Fibroblast of lung (primary cell): ENCODE results near the gene BEND3. TPM values are rescaled to one million over a fixed set of nuclear protein-coding genes. Genes with fewer than 3 reads are reported as not detected.

Experiments used
- DNase-seq, 2 donors: peaks; one replicate each; pipeline versions ENCODE4 v3.0.0 to v3.0.0-alpha.2; 2010; ENCODE audit warnings: low read depth in 2 of 2
- H2AFZ ChIP-seq: 2 replicates; pipeline ENCODE4 v1.5.1; 2012; ENCODE audit warnings: low read length, control low read depth, inconsistent platforms
- H3K27ac ChIP-seq: 2 replicates; pipeline ENCODE4 v1.5.1; 2011; ENCODE audit warnings: low read length, control low read depth; ENCODE audit not compliant: insufficient read depth
- H3K27me3 ChIP-seq: 2 replicates; pipeline ENCODE4 v1.5.1; 2011; ENCODE audit warnings: mild to moderate bottlenecking, low read length; ENCODE audit not compliant: control insufficient read depth, insufficient read depth
- H3K36me3 ChIP-seq: 2 replicates; pipeline ENCODE4 v1.5.1; 2011; ENCODE audit warnings: low read length; ENCODE audit not compliant: control insufficient read depth, insufficient read depth
- H3K4me1 ChIP-seq: 2 replicates; pipeline ENCODE4 v1.5.1; 2011; ENCODE audit warnings: low read length; ENCODE audit not compliant: control insufficient read depth, insufficient read depth; ENCODE audit errors: extremely low read depth
- H3K4me2 ChIP-seq: 2 replicates; pipeline ENCODE4 v1.5.1; 2011; ENCODE audit warnings: low read length, control low read depth; ENCODE audit not compliant: insufficient read depth; ENCODE audit errors: extremely low read depth
- H3K4me3 ChIP-seq, 4 experiments: fragments of 200-600 bp in 1 of 4; sonication (generic) in 1 of 4; replicated peaks in 1 of 4; 2 replicates each; pipeline ENCODE4 v1.5.1; 2011 to 2016; ENCODE audit warnings: low read length in 4 of 4, low read depth in 3 of 4, mild to moderate bottlenecking in 3 of 4, control low read depth in 2 of 4, inconsistent platforms in 1 of 4, mixed read lengths in 1 of 4; ENCODE audit not compliant: insufficient read depth in 1 of 4; ENCODE audit errors: control extremely low read depth in 1 of 4
- H3K79me2 ChIP-seq: 2 replicates; pipeline ENCODE4 v1.5.1; 2012; ENCODE audit warnings: mild to moderate bottlenecking, low read length, inconsistent platforms; ENCODE audit not compliant: control insufficient read depth, insufficient read depth
- H3K9ac ChIP-seq: 2 replicates; pipeline ENCODE4 v1.5.1; 2011; ENCODE audit warnings: mild to moderate bottlenecking, low read length, control low read depth; ENCODE audit not compliant: insufficient read depth
- H3K9me3 ChIP-seq: 2 replicates; pipeline ENCODE4 v1.5.1; 2012; ENCODE audit warnings: low read depth, low read length; ENCODE audit not compliant: control insufficient read depth, insufficient read depth
- H4K20me1 ChIP-seq: 2 replicates; pipeline ENCODE4 v1.5.1; 2011; ENCODE audit warnings: low read length; ENCODE audit not compliant: control insufficient read depth, insufficient read depth; ENCODE audit errors: extremely low read depth
- CTCF ChIP-seq, 2 donors: IDR thresholded peaks in 1 of 2; conservative IDR thresholded peaks in 1 of 2; 1 replicate in 1 of 2; 2 replicates in 1 of 2; pipeline ENCODE4 v1.5.1; 2011 to 2012; ENCODE audit warnings: low read length in 2 of 2, control low read depth in 1 of 2, inconsistent platforms in 1 of 2, low read depth in 1 of 2, mild to moderate bottlenecking in 1 of 2
- EZH2 ChIP-seq: IDR thresholded peaks from 2 replicates; pipeline ENCODE4 v1.5.1; 2012; ENCODE audit warnings: low read length, control low read depth, mild to moderate bottlenecking; ENCODE audit errors: missing control alignments
- polyA plus RNA-seq, 2 donors: library from polyadenylated mRNA; depleted of rRNA in 1 of 2; stranded (reverse) in 1 of 2; unstranded in 1 of 2; fragments of >200 nt; gene quantifications; 2 replicates each; pipeline ENCODE4 v1.2.1, GENCODE V29; 2011 to 2012; ENCODE audit warnings: missing spikeins in 1 of 2
- total RNA-seq: library from RNA; depleted of rRNA; stranded (reverse); fragments of >200 nt; gene quantifications from 2 replicates; pipeline ENCODE4 v1.2.1, GENCODE V29; 2014

The BEND3 gene
- total and polyA plus RNA-seq, 2 donors (not counting 1 experiment from before 2014, with no cell fraction given) = 0.83 to 1.7 TPM

GRCh38 chr6:107125771-107126170 lies 10.5 kb upstream of the BEND3 start:
- H3K36me3 ChIP-seq = no peaks in the 10 kb centered on the region
- H3K27me3 ChIP-seq = no peaks in the 10 kb centered on the region
- no peak overlapping the region for H2AFZ ChIP-seq
- TF ChIP-seq CTCF (conservative IDR thresholded peaks at IDR 0.05 in 1 of 2, IDR thresholded peaks at IDR 0.05 in 1 of 2; ENCODE audit: low read depth in 1 of 2, low read length in 2 of 2) = no peak
- no peak for TF ChIP-seq EZH2
- H3K9me3 ChIP-seq = no peaks in the 10 kb centered on the region
- H3K79me2 ChIP-seq = no peaks in the 10 kb centered on the region
- H3K9ac ChIP-seq = no peak overlapping the region
- H3K4me3 ChIP-seq = no peak overlapping the region
- H3K4me2 ChIP-seq = no peak overlapping the region
- no peaks in the 10 kb centered on the region for H4K20me1 ChIP-seq
- no peak overlapping the region for H3K27ac ChIP-seq
- no peak for DNase-seq
- no peaks in the 10 kb centered on the region for H3K4me1 ChIP-seq

GRCh38 chr6:107124934-107125348 lies 9.6 kb upstream of the BEND3 start:
- TF ChIP-seq CTCF (conservative IDR thresholded peaks at IDR 0.05 in 1 of 2, IDR thresholded peaks at IDR 0.05 in 1 of 2; ENCODE audit: low read depth in 1 of 2, low read length in 2 of 2) (no peak), EZH2 (no peak)
- H3K4me3 ChIP-seq = no peak overlapping the region
- no peaks in the 10 kb centered on the region for H3K4me1 ChIP-seq
- H3K9ac ChIP-seq = no peak overlapping the region
- no peaks in the 10 kb centered on the region for H4K20me1 ChIP-seq
- H3K27ac ChIP-seq = no peak overlapping the region
- H2AFZ ChIP-seq = no peak overlapping the region
- H3K4me2 ChIP-seq = no peak overlapping the region
- no peaks in the 10 kb centered on the region for H3K36me3 ChIP-seq
- H3K9me3 ChIP-seq = no peaks in the 10 kb centered on the region
- H3K27me3 ChIP-seq = no peaks in the 10 kb centered on the region
- H3K79me2 ChIP-seq = no peaks in the 10 kb centered on the region
- no peak for DNase-seq

- TF ChIP-seq EZH2 (no peak), CTCF (conservative IDR thresholded peaks at IDR 0.05 in 1 of 2, IDR thresholded peaks at IDR 0.05 in 1 of 2; ENCODE audit: low read depth in 1 of 2, low read length in 2 of 2) (no peak)
- Histone ChIP-seq H3K4me2 (no peak overlapping the region), H3K9ac (no peak overlapping the region), H3K9me3 (no peaks in the 10 kb centered on the region), H3K4me3 (no peak overlapping the region), H3K27ac (no peak overlapping the region), H3K79me2 (no peaks in the 10 kb centered on the region), H3K4me1 (no peaks in the 10 kb centered on the region), H3K36me3 (no peaks in the 10 kb centered on the region), H2AFZ (no peak overlapping the region), H4K20me1 (no peaks in the 10 kb centered on the region), H3K27me3 (no peaks in the 10 kb centered on the region)
- no peak for DNase-seq
These were observed 8.2 kb upstream of the BEND3 start for GRCh38 chr6:107123501-107123900.
